CD1c-positive myeloid dendritic cell (primary cell): Measurements from ENCODE around the gene AHDC1.
"Not testable (repeated sequence)": the region's sequence is repeated elsewhere in the genome, so short reads cannot be mapped to it uniquely, and the experiment has no call there.

Experiments used
- DNase-seq: peaks from one replicate; pipeline ENCODE4 v3.0.0-alpha.2; 2016; ENCODE audit errors: extremely low spot score

AHDC1 gene

DNA sequence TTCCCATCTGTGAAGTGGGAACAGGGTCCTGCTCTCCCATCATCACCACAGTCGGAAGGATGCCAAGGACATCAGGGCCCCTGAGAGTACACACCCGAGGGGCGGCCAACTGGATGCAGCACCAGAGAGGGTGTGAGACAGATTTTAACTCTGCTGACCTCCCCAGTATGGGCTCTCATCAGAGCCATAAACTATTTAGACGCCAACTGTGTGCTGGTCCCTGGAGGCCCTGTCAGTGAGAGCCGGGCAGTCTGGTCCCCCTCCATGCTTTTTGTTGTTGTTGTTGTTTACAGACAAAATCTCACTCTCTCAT is 29.3 kb upstream of the AHDC1 start:
- no peak for DNase-seq

GRCh38 chr1:27632387-27633297 is 28.7 kb upstream of the AHDC1 start:
- peak; percentile 64 for DNase-seq

DNA sequence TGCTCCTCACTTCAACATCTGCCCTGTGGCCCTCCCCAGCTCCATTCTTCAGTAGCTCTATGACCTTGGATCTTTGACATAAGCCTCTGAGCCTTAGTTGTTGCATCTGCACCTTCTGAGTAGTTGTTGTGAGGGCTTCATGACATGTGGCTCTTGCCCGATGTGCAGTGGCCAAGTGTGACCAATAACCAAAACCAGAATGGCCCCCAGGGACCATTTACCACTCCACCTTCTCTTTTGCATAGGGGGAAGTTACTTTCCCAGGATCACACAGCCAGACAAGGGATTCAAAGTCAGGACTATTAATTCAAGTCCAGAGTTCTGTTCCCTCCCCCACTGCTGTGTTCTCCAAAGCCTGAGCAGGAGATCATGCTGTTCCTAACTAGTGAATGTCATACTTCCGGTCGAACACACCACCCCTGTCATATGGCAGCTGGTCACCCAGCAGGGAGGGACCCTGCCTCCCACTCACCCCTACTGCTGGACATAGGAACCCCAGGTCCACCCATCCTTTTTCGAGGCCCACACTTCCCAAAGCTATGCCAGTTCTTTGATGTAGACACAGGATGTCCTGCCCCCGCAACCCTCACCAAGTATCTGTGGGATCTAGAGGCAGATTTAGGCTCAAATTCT is 27.0 kb upstream of the AHDC1 start:
- DNase-seq = peak; percentile 92

GRCh38 chr1:27628712-27629111 is 24.8 kb upstream of the AHDC1 start:
- no peak for DNase-seq

DNA sequence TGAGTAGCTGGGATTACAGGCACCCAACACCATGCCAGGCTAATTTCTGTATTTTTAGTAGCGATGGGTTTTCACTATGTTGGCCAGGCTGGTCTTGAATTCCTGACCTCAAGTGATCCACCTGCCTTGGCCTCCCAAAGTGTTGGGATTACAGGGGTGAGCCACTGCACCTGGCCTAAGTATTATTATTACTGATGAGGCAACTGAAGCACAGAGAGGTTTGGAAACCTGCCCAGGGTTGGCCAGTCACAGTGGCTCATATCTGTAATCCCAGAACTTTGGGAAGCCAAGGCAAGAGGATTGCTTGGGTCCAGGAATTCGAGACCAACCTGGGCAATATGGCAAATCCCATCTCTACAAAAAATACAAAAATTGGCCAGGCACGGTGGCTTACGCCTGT is 23.8 kb upstream of the AHDC1 start:
- DNase-seq = not testable (repeated sequence)

DNA sequence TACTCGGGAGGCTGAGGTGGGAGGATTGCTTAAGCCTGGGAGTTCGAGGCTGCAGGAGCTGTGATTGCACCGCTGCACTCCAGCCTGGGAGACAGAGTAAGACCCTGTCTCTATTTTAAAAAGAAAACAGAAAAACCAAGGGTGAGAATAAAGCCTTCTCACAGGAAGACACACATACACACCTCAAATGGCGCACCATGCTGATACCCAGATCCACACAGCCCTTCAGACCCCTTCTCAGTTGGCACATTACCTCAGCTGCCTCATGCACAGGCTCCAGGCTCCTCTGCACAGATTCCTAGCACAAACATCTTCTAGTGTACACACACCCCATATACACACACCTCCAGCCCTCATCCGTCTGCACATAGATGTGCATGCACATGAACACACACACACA is 23.1 kb upstream of the AHDC1 start:
- DNase-seq = no peak

DNA sequence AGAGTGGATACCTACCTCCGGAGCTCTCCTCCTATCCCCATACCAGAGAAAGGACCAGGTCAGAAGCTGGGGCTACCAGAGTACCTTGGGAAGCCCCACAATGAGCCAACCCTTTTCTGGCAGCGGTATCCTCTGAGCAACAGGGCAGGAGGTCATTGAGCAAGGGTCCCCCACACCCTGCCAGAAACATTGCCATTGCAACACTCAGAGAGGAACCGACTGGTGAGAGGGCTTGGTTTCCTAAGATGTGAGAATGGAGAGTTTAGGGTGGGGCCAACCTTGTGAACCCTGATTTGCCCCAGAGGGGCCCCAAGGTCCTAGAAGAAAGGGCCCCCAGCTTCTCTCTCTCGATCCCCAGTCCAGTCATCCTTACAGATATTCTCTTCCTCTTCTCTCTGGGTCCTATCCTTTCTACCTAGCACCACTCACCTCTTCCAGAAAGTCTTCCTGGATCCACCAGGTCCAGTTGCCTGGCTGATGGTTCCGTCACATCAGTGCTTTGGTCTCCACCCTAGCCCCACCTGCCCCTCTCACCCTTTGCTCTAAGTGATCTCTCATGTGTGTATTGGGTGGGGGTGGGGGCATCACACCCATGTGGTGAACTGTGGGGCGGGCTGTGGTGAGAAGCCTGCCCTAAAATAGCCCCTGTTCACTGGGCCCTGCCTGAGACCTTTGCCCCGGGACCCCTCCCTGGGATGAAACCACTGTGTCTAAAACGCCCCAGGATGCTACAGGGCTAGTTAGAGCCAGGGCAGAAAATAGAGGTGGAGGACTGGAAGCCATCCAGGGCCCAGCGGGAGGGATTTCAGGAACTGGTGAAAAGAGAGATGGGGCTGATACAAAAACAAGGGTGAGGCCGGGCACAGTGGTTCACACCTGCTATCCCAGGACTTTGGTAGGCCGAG is 22.3 kb upstream of the AHDC1 start:
- DNase-seq = peak; percentile 92

GRCh38 chr1:27624467-27625178 is 20.7 kb upstream of the AHDC1 start:
- no peak for DNase-seq

DNA sequence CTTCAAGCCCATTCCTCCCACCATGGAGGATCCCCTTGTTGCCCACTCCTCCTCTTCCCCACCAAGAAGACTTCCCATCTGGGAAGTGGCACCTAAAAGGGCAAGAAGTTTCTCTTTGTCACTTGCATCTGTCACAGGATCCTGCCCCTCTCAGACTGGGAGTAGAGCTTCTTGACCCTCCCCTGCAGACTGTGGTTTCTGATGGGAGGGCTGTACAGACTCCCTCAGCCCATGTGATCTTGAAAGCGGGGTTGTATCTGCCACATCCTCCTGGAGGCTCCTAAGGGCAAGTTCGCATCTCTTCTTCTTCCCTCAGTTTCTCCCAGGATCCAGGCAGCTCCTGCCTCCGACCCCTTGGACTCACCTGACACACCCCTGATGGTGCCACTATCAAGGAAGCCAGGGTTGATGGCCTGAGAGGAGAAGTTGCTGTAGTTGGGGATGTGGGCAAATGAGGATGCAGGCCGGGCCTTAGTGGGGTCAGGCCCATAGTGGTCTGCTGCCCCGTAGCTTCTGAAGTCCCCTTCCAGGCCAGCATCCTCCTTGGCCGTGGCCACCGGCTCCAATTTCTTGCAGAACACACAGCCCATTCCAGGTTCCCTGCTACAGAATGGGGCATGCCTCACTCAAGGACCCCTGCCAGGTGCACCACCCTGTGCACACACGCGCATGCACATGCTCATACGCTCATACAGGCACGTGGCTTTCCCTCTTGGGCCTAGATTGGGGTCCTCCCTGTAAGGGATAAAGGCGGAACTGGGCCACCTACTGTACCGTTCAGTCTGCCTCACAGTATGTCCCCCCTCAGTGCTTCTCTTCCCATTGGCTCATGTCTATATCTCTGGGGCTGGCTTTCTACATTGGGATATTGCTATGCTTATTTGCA is 19.6 kb upstream of the AHDC1 start:
- no peak for DNase-seq

DNA sequence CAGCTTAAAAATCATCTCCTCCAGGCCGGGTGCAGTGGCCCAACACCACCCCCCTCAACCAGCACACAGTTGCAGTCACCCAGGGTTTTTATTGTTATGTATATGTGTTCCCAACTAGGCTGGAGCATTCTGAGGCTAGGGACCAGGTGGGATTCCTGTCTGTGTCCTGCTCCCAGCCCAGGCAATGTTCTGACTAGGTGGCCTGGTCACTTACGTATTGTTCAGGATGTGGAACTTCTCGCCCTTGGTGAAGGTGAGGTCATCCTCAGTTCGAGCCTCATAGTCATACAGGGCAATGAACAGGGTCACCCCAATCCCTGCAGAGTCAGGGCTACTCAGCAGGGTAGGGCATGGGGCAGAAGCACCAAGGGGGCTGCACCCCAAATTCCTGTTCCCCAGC is 18.9 kb upstream of the AHDC1 start:
- no peak for DNase-seq

DNA sequence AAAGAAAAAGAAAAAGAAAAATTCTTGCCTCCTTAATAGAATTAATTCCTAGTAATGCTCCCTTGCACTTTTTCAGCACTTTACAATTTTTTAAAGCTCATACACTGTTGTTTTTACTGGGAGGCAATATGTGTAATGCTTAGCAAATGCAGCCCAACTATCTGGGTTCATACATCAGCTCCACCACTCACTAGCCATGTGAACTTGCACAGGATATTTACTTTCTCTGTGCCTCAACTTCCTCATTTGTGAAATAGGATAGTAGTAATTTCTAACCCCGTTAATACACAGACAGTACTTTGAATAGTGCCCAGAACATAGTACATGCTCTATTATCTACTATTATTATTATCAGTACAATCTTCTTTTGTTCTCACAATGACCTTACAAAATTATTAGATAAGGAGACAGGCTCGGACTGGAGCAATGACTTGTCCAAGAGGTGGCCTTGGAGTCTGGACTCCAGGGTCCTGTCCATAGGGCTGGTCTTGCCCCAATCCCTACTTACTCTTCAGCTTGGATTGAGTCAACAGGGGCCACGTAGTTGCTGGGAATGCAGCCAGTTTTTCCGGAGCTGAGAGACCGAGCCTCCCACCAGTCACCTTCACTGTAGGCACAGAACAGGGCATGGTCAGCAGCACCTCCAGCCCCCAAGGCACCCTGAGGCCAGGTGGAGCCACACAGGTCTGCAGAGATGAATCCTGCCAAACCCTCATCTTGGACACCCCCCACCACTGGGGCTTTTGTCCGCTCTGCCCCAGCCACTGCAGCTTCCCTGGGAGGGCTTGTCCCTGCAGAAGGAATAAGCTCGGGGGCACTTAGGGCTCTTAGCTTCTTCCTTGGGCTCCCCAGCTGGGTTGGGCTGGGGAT is 17.3 kb upstream of the AHDC1 start:
- peak; percentile 54 for DNase-seq

GRCh38 chr1:27619782-27620438 is 16.0 kb upstream of the AHDC1 start:
- DNase-seq = not testable (repeated sequence)

GRCh38 chr1:27618341-27619082 is 14.6 kb upstream of the AHDC1 start:
- DNase-seq = peak; percentile 84

- DNase-seq = no peak
Measured at GRCh38 chr1:27617420-27617819, 13.5 kb upstream of the AHDC1 start.

GRCh38 chr1:27616441-27616840 is 12.5 kb upstream of the AHDC1 start:
- DNase-seq = no peak

DNA sequence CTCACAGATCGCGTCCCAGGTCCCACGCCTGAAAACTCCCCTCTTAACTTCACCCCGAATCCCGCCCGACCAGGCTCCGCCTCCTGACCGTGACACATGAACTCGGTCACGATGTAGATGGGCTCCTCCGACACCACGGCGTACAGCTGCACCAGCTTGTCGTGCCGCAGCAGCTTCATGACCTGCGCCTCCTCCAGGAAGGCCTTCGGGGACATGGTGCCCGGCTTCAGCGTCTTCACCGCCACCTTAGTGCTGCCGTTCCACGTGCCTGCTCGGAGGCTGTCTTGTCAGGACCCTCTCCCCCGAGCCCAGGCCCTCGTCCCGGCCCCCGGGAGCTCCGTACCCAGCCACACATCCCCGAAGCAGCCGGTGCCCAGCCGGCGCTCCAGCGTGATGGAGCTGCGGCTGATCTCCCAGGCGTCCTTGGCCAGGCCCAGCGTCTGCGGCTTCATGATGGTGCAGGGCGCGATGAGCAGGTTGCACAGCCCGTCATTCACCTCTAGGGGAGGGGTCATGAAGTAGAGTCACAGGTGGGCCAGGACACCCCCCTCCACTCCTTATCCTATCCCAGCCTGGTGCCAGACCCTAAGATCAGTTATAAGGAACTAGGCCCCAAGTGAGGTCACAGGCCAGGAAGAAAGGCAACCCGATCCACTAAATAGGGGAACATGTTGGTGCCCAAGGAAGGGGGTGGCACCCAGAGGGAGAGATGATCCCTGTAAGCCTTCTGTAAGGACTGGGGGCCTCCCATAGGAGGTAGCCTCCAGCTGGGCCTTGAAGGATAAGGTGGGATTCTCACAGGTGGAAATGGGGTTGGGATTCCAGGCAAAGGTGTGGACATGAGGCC is 11.6 kb upstream of the AHDC1 start:
- DNase-seq = no peak

GRCh38 chr1:27614625-27615344 is 10.8 kb upstream of the AHDC1 start:
- no peak for DNase-seq
